NCI-H345 treated with DMSO at 0.1 percent for 48 hours (cell line): ENCODE measurements around the gene DIAPH3.

Experiments used
- DNase-seq: peaks from one replicate; lab custom pipeline; 2025; ENCODE audit not compliant: unreplicated experiment; lab: John Stamatoyannopoulos, UW

The DIAPH3 gene

DNA sequence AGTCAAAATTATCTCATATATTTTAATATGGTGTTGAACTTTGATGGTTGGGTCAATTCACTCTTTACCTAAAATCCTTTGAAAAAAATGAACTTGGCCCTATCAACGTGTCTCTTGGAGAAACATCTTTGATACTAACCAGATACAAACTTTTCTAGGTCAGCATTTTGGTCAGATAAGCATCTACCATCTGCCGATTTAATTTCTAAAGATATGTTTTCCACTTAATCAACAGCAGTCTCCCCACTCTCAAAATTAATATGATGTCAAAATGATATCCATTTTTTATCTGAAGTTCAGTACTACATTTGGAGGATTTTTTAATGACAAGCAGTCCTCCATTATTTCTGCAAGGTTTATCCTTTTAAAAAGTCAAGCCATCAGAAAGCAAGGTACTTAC, 288.8 kb downstream of the DIAPH3 start:
- DNase-seq = no peak

DNA sequence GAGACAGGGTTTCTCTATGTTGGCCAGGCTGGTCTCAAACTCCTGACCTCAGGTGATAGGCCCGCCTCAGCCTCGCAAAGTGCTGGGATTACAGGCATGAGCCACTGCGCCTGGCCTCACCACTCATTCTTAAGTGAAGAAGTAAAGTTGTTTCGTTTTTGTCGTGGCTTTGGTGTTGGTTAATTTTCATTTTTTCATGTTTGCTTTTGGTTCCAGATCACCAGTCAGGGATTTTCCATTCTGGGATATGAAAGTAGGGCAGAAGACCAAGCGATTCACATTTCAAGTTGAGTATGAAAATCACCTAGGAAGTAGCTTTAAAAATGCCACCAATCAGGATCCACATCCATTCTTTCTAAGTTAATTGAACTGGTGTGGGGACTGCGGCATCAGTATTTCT, 289.9 kb downstream of the DIAPH3 start:
- DNase-seq = no peak

GRCh38 chr13:59873309-59873708, 290.4 kb downstream of the DIAPH3 start:
- no peak for DNase-seq

GRCh38 chr13:59867867-59868266, 295.9 kb downstream of the DIAPH3 start:
- DNase-seq = no peak

- DNase-seq = no peak
Measured at GRCh38 chr13:59865398-59865797, 298.3 kb downstream of the DIAPH3 start.

DNA sequence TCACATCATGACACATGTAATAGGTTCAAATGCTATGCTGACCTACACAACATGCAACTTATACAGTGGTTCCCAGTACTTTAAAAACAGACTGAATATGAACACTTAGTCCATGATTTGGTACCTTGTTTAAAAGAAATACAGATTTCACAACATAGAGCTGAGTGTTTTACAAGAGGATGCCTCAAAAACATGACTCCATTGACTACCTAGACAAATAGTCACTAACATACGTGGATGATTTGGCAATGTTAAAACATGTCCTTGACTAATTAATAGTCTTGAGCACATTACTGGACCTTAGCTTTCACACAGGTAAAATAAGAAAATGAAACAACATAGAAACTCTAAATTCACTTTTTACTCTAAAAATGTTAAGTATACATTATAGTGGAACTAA, 300.1 kb downstream of the DIAPH3 start:
- no peak for DNase-seq

GRCh38 chr13:59861676-59862075, 302.1 kb downstream of the DIAPH3 start:
- DNase-seq = no peak

- no peak for DNase-seq
Measured at GRCh38 chr13:59856281-59856810, 307.4 kb downstream of the DIAPH3 start.

DNA sequence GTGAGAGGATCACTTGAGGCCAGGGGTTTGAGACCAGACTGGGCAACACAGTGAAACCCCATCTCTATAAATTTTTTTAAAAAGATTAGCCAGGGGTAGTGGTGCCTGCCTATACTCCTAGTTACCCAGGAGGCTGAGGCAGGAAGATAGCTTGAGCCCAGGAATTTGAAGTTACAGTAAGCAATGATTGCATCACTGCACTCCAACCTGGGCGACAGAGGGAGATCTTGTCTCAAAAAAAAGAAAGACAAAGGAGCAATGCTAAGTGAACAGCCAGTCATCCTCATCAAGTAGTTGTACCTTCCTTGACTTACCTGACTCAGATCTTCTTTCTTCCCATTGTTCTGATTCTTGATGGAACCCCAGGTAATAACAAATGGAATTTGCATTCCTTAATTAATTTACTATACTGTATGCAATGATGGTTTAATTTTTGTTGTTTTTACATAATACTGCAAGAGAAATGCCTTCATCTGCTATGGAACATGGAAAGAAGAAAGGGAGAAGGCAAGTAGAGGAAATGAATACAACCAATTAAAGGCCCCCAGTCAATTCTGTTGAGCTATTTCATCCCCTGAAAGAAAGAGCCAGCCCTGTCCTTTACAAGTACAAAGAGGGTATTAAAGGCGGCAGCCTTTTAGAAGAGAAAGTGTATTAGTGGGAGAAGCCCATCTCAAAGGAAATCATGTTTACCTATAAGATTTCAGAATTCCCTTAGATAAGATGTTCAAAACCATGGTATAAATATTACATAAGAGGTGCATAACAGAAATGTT, 316.7 kb downstream of the DIAPH3 start:
- no peak for DNase-seq

DNA sequence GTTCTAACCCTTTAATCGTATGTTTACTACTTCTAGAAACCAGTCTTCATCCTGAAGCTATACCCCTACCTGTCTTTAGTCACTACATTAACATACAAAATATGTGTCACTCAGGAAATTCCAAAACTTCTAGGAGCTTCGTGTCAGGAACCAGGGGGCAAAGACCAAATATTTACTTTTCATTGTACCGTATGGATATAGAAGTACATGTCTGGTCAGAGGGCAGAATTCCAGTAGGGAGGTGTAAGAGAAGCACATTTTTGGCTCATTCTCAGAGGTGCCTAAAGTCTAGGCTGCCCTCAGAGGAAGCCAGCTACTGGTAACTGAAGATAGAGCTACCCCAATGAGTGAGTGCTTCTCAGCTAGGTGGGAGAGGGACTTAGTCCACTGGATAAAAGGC, 320.7 kb downstream of the DIAPH3 start:
- no peak for DNase-seq

GRCh38 chr13:59842507-59842906, 321.2 kb downstream of the DIAPH3 start:
- DNase-seq = no peak

GRCh38 chr13:59839186-59839585, 324.5 kb downstream of the DIAPH3 start:
- no peak for DNase-seq

DNA sequence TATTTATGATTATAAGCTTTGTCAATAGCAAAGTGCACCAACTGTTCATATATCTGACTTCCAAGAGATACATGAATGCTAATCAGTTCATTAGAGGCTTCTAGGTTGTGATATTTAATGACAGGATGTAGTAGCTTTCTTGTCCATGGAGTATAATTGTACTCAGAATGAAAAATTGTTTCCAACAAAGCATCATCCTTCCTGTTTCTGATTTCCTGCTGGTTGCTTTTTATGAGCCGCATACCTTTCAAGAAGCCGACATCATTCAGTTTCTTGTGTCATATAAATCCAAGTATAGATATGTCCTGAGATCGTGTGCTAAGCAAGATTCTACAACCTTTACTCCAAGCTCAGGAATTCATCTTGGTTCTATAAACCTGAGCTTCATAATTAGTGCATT, 326.6 kb downstream of the DIAPH3 start:
- no peak for DNase-seq

- no peak for DNase-seq
Measured at GRCh38 chr13:59835569-59835968, 328.2 kb downstream of the DIAPH3 start.

- no peak for DNase-seq
Measured at GRCh38 chr13:59834801-59835200, 328.9 kb downstream of the DIAPH3 start.

- no peak for DNase-seq
Measured at GRCh38 chr13:59829690-59830089, 334.0 kb downstream of the DIAPH3 start.

- no peak for DNase-seq
Measured at GRCh38 chr13:59823486-59823885, 340.2 kb downstream of the DIAPH3 start.

DNA sequence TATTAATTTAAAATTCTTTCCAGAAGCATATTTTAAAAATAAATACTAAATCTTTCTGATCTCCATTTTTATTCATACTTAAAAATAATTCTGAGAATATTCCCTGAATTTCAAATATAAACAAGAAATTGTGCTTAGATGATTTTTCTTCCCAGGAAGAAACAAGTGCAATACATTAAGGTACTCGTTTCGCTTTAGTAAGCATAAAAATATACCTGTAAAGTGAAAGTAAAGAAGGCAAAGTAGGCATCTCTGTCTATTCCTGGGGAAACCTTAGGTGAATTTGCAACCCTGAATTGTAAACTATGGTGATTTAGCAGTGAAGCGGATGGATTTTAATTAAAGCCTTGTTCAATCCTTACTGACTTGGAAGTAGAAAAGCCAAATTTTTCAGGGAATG, 354.2 kb downstream of the DIAPH3 start:
- DNase-seq = no peak

GRCh38 chr13:59806801-59807200, 356.9 kb downstream of the DIAPH3 start:
- no peak for DNase-seq

- DNase-seq = no peak
Measured at GRCh38 chr13:59801107-59801880, 362.4 kb downstream of the DIAPH3 start.

DNA sequence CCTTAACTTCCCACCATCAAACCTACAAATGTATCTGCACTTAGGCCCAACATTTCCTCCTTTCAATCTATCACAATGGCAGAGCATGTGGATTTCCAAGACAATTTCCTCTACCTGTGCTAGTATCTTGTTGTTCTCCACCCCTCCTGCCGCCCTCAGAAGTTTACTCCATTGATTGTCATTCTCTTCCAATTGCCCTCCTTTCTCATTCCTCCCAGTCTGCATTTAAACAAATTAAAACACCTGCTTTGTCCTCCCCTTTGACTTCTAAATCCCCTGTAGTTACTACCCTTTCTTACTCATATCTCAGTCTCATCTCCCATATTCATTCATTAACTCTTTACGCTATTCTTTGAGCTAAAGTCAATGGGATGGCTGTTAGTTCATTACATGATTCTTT, 370.6 kb downstream of the DIAPH3 start:
- DNase-seq = no peak

GRCh38 chr13:59790626-59791025, 373.1 kb downstream of the DIAPH3 start:
- DNase-seq = no peak
